D721Med (cell line): ENCODE results near the gene MPHOSPH9.

Source experiments
- DNase-seq: peaks from one replicate; pipeline ENCODE4 v3.0.0; 2011; ENCODE audit warnings: low spot score; ENCODE audit not compliant: insufficient read length
- FAIRE-seq: peaks from 2 replicates; lab custom pipeline; 2011; peaks lifted over from hg19 to GRCh38; lab: Jason Lieb, UNC
- TF ChIP-seq, protein P1 (sequence below): IDR thresholded peaks from 2 replicates; pipeline ENCODE4 v1.5.1; 2012; ENCODE audit warnings: mild to moderate bottlenecking, control low read depth; ENCODE audit not compliant: insufficient read depth; ENCODE audit errors: missing control alignments

The MPHOSPH9 gene

GRCh38 chr12:123270214-123271000 is 37.5 kb upstream of the MPHOSPH9 start:
- DNase-seq = no peak
- TF ChIP-seq, protein P1, sequence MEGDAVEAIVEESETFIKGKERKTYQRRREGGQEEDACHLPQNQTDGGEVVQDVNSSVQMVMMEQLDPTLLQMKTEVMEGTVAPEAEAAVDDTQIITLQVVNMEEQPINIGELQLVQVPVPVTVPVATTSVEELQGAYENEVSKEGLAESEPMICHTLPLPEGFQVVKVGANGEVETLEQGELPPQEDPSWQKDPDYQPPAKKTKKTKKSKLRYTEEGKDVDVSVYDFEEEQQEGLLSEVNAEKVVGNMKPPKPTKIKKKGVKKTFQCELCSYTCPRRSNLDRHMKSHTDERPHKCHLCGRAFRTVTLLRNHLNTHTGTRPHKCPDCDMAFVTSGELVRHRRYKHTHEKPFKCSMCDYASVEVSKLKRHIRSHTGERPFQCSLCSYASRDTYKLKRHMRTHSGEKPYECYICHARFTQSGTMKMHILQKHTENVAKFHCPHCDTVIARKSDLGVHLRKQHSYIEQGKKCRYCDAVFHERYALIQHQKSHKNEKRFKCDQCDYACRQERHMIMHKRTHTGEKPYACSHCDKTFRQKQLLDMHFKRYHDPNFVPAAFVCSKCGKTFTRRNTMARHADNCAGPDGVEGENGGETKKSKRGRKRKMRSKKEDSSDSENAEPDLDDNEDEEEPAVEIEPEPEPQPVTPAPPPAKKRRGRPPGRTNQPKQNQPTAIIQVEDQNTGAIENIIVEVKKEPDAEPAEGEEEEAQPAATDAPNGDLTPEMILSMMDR = no peak
- FAIRE-seq = no peak

DNA sequence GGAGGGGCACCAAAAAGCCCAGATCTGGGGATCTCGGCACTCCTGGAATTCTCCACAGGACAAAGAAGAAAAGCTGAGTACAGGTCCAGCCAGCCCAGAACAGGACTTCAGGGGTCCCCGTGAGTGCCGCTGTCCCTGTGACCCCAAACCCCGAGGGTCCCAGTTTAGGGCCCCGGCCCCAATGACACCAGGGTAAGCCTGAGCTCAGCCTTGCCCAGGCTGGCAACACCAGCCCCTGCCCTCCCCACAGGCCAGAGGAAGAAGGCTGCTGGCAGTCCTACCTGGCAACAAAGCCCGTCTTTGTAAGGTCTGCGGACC is 36.9 kb upstream of the MPHOSPH9 start:
- DNase-seq (no peak), FAIRE-seq (no peak)
- TF ChIP-seq, protein P1 = no peak

- TF ChIP-seq, protein P1 = no peak
- FAIRE-seq (no peak), DNase-seq (no peak)
Observed at GRCh38 chr12:123269395-123269892, 36.5 kb upstream of the MPHOSPH9 start.

DNA sequence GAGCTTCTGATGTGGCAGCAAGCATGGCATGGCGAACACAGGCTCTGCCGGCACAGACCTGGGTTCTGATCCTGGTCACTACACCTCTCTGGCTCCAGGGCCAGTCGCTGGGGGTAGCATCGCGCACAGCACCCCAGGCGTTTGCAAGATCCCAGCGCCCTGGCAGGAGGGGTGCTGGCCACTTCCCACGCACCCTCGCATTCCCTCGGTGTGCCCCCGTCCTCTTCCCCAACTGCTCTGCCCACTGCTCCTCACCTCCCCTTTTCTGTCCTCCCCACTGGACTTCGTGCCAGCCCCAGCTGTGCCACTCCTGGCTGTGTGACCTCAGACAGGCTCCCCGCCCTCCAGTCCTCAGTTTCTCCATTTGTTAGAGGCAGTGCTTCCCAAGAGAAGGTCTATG is 35.9 kb upstream of the MPHOSPH9 start:
- TF ChIP-seq, protein P1 = no peak
- FAIRE-seq = no peak
- no peak for DNase-seq

- TF ChIP-seq, protein P1 = no peak
- DNase-seq (no peak), FAIRE-seq (no peak)
Observed at GRCh38 chr12:123267991-123268843, 35.3 kb upstream of the MPHOSPH9 start.

DNA sequence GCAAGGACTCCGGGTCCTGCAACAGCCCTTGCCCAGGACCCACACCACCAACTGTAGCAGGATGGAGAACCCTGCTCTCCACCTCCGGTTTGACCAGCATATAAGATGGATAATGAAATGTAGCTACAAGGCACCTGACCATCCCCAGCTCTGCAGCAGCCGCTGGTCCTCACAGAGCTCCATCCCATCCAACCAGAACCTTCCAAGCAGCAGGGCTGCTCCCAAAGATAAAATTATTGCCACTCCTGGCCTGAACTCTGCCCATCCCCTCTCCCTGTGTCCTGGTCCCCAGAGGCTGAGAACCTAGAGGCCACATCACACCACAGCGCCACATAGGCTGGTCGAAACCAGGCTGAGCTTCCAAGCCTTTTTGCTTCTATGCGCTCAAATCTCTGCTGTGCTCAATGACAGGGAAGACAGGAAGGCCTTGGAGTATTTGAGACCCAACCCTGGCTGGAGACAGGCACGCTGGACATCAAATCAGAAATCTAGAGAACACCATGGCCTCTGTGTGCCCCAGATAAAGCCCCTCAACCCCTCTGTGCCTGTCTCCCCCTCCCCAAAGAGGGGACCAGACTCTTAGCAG is 34.5 kb upstream of the MPHOSPH9 start:
- DNase-seq = no peak
- no peak for FAIRE-seq

More for the DNA sequence above, 34.5 kb upstream of the MPHOSPH9 start:
- TF ChIP-seq, protein P1 = no peak
